Measurements from ENCODE around the gene PHF1.

PHF1 gene

DNA sequence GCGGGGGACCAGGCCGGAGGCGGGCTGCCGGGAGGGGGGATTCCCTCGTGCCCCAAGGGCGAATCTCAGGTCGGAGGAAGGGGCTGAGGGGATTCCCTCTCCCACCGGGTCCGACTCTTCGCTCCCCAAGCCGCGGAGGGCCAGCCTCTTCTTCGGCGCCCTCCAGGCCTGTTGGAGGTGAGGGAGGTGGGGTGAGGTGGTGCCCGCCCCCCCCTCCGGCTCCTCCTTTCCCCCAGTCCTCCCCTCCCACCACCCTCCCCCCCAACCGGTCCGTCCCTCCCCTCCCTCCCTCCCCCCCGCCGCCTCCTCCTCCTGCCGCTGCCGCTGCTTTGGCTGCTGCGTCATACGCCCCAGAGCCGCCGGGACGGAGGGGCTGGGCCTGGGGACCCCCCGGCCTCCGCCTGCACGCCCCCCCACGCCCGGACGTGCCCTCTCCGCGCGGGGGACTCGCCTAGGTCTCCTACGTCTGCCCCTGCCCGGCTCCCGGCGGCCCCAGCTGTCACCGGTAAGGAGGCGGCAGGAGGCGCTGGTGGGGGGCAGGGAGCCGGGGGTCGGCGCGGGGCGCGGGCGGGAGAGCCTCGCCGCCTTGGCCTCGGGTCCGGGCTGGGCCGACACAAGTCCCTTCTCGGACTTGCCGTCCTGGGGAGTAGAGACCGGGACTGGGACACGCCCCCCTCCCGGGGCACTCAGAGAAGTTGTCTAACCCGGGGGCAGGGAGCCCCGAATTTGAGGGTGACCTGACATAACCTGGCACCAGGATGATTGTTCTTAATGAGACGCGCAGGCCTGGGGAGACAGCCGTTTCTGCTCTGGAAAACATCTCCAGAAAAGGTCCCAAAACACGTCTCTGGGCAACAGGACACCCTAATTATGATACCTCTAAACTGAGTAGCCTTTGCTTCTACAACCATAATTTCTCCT is at the start of gene PHF1:
Gene PHF1, plus strand, starts transcription at position 304 of the 921 bp plus-strand sequence. CDS start 1,250 bp downstream, outside the sequence.
- TF ChIP-seq, protein P1, sequence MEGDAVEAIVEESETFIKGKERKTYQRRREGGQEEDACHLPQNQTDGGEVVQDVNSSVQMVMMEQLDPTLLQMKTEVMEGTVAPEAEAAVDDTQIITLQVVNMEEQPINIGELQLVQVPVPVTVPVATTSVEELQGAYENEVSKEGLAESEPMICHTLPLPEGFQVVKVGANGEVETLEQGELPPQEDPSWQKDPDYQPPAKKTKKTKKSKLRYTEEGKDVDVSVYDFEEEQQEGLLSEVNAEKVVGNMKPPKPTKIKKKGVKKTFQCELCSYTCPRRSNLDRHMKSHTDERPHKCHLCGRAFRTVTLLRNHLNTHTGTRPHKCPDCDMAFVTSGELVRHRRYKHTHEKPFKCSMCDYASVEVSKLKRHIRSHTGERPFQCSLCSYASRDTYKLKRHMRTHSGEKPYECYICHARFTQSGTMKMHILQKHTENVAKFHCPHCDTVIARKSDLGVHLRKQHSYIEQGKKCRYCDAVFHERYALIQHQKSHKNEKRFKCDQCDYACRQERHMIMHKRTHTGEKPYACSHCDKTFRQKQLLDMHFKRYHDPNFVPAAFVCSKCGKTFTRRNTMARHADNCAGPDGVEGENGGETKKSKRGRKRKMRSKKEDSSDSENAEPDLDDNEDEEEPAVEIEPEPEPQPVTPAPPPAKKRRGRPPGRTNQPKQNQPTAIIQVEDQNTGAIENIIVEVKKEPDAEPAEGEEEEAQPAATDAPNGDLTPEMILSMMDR (IDR thresholded peaks at IDR 0.05), result no peak

DNA sequence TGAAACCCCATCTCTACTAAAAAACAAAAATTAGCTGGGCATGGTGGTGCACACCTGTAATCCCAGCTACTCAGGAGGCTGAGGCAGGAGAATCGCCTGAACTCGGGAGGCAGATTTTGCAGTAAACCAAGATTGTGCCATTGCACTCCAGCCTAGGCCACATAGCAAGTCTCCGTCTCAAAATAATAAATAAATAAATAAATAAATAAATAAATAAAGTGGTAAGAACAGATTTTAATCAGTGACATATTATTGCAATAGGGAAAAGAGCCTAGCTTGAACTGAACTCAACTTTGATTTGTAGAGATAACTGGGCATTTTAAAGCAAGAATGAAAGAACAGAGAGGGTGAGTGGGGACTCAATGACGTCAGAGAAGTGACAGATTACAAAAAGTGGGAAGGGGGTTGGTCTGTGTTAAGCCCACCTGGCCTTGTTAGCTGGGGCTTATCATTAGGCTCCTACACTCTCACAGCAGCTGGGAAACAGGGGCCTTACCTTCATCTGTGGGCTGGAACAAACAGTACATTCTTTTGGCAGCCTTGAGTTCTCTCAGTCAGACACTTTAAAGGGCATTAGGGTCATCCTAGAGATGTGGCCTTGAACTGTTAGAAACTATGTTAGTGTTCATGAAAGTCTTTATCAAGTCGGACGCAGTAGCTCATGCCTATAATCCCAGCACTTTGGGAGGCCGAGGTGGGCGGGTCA is 43.7 kb upstream of the PHF1 start:
- TF ChIP-seq, protein P1 (IDR thresholded peaks at IDR 0.05), result no peak

DNA sequence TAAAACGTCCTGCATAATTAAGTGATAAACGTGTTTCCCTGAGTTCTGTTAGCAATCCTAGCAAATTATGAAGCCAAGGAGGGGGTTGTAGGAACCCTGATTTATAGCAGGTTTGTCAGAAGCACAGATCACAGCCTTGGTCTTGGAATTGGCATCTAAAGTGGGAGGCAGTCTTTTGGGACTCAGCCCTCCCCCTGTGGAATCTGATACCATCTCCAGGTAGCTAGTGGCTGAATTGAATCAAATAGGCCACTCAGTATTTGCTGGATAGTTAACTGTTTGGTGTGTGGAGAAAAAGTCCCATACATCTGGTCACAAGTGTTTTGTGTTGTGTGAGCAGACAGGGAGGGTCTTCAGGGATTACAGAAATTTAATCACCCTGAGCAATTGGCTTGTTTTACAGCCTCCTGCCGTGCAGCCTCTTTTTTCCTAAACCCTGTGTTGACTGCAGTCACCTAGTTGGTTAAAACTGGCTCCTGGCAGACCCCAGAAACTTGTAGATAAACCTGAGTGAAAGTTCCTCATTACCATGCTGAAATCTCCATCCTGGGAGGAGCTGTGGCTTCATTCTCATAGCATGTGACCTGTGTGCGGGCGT is 38.2 kb upstream of the PHF1 start:
- TF ChIP-seq, protein P1 (IDR thresholded peaks at IDR 0.05), result no peak

DNA sequence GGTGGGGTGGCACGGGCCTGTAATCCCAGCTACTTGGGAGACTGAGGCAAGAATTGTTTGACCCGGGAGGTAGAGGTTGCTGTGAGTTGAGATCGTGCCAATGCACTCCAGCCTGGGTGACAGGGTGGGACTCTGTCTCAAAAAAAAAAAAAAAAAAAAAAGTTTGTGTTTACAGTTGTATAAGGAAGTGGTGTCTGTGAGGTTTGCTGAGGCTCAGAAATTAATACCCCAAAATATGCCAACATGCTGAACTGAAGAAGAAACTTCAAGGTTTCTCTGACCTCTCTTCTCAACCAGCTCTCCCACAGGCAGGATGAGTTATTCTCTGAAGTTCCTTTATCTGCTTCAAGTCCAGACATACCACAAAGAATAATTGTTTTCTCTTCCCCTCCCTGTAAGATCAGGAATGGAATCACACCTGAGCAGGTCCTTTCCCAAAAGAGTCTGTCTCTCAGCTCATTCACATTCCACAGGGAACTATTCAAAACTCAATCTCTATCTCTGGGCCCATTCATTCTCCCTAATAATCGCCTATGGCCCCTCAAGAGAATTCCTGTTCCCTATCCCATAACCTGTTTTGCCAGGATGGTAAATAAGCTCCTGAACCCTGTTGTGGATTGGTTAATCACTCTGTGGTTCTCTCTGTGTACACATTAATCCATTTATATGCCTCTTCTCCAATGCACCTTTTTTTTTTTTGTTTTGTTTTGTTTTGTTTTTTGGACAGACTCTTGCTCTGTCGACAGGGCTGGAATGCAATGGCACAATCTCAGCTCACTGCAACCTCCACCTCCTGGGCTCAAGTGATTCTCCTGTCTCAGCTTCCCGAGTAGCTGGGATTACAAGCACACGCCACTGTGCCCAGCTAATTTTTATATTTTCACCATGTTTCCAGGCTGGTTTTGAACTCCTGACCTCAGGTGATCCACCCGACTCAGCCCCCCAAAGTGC is 36.6 kb upstream of the PHF1 start:
- TF ChIP-seq, protein P1 (IDR thresholded peaks at IDR 0.05), result no peak

DNA sequence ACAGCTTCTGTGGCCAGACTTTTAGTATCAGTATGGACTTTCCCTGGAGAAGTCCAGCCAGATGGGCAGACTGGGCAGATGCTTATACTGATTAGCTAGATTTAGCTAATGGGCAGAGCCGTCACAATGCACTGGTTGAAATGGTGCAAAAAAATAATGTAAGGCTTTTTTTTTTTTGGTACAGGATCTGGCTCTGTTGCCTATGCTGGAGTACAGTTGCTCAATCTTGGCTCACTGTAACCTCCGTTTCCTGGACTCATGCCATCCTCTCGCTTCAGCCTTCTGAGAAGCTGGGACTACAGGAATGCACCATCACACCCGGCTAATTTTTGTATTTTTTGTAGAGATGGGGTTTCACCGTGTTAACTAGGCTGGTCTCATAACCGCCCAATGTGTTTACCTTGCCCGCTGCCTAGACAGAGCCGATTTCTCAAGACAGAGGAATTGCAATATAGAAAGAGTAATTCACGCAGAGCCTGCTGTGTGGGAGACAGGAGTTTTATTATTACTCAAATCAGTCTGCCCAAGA is 35.6 kb upstream of the PHF1 start:
- TF ChIP-seq, protein P1 (IDR thresholded peaks at IDR 0.05), result no peak

DNA sequence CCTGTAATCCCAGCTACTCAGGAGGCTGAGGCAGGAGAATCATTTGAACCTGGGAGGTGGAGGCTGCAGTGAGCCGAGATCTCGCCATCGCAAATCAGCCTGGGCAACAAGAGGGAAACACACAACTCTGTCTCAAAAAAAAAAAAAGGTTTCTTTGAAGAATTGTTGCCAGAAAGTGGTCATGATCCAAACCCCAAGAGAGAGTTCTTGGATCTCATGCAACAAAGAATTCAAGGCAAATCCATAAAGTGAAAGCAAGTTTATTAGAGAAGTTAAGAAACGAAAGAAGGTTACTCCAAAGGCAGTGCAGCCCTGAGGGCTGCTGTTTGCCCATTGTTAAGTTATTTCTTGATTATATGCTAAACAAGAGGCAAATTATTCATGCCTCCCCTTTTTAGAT is 33.6 kb upstream of the PHF1 start:
- TF ChIP-seq, protein P1 (IDR thresholded peaks at IDR 0.05), result no peak
